PC-3 (cell line): ENCODE results near the gene DBX2. TPM values are rescaled to one million over a fixed set of nuclear protein-coding genes. Genes with fewer than 3 reads are reported as not detected.

Experiments
- ATAC-seq: fragments of 200-7000 bp; cut with Tn5 transposase; 2 replicates; pipeline ENCODE4 v1.9.1; 2020; ENCODE audit warnings: mild to moderate bottlenecking, moderate library complexity
- BruUV-seq: library from RNA; stranded (reverse); fragments of 400-500 nt; replicated peaks from 2 replicates; lab custom pipeline; 2021; lab: Mats Ljungman, UMichigan
- CTCF ChIA-PET: fragments of 300-600 bp; sonication (Branson Sonifier 250); formaldehyde crosslinking; loops from one replicate; lab custom pipeline; 2022; ENCODE audit warnings: antibody characterized with exemption; lab: Charles Lee
- POLR2A ChIA-PET: fragments of 300-600 bp; sonication (Branson Sonifier 250); formaldehyde crosslinking; loops from one replicate; lab custom pipeline; 2022; ENCODE audit warnings: antibody characterized with exemption; ENCODE audit not compliant: unreplicated experiment; lab: Charles Lee
- DNase-seq: peaks from one replicate; pipeline ENCODE4 v3.0.0-alpha.2; 2015
- H2AFZ ChIP-seq: fragments of 300-600 bp; sonication (generic); 2 replicates; pipeline ENCODE4 v1.6.0; 2016; ENCODE audit warnings: antibody characterized with exemption, low read length
- H3F3A ChIP-seq: fragments of 300-600 bp; sonication (generic); one replicate; pipeline ENCODE4 v1.6.0; 2017; ENCODE audit warnings: antibody characterized with exemption, low read length, control low read depth, mild to moderate bottlenecking; ENCODE audit not compliant: unreplicated experiment
- H3K27ac ChIP-seq: fragments of 300-600 bp; sonication (generic); 2 replicates; pipeline ENCODE4 v1.5.1; 2016; ENCODE audit warnings: mild to moderate bottlenecking, low read length
- H3K27me3 ChIP-seq: fragments of 300-600 bp; sonication (generic); 2 replicates; pipeline ENCODE4 v1.6.1; 2016; ENCODE audit warnings: low read length, mixed read lengths
- H3K36me3 ChIP-seq: fragments of 300-600 bp; sonication (generic); 2 replicates; pipeline ENCODE4 v1.6.1; 2016; ENCODE audit warnings: low read depth, mixed run types, low read length, mixed read lengths
- H3K4me1 ChIP-seq: fragments of 300-600 bp; sonication (generic); 2 replicates; pipeline ENCODE4 v1.5.1; 2016; ENCODE audit warnings: low read length; ENCODE audit not compliant: insufficient read depth
- H3K4me2 ChIP-seq: fragments of 300-600 bp; sonication (generic); 2 replicates; pipeline ENCODE4 v1.6.0; 2016; ENCODE audit warnings: low read length
- H3K4me3 ChIP-seq: fragments of 300-600 bp; sonication (generic); 2 replicates; pipeline ENCODE4 v1.5.1; 2016; ENCODE audit warnings: mild to moderate bottlenecking, low read length, mixed read lengths
- H3K79me2 ChIP-seq: fragments of 300-600 bp; sonication (generic); 2 replicates; pipeline ENCODE4 v1.6.1; 2017; ENCODE audit warnings: low read length, mixed read lengths
- H3K9ac ChIP-seq: fragments of 300-600 bp; sonication (generic); 2 replicates; pipeline ENCODE4 v1.6.0; 2016; ENCODE audit warnings: mild to moderate bottlenecking, low read length
- H3K9me2 ChIP-seq: fragments of 300-600 bp; sonication (generic); replicated peaks from 2 replicates; pipeline ENCODE4 v1.6.1; 2016; ENCODE audit warnings: mixed run types, low read length, mixed read lengths
- H3K9me3 ChIP-seq: fragments of 300-600 bp; sonication (generic); 2 replicates; pipeline ENCODE4 v1.6.1; 2016; ENCODE audit warnings: low read length, mixed read lengths
- H4K20me1 ChIP-seq: fragments of 300-600 bp; sonication (generic); 2 replicates; pipeline ENCODE4 v1.6.1; 2016; ENCODE audit warnings: low read length, mixed read lengths
- EZH2 ChIP-seq: fragments of 300-600 bp; sonication (generic); IDR thresholded peaks from one replicate; pipeline ENCODE4 v1.6.1; 2017; ENCODE audit warnings: antibody characterized with exemption, mild to moderate bottlenecking, low read length; ENCODE audit not compliant: unreplicated experiment
- EZH2phosphoT487 ChIP-seq: fragments of 300-600 bp; sonication (generic); IDR thresholded peaks from 2 replicates; pipeline ENCODE4 v1.6.1; 2018; ENCODE audit warnings: mild to moderate bottlenecking, antibody characterized with exemption, low read length, borderline replicate concordance
- intact Hi-C: fragments of 100-400 bp; cut with micrococcal nuclease; formaldehyde crosslinking; loops from 2 replicates; pipeline ENCODE4 v1.9.0; 2023
- total RNA-seq: library from RNA; depleted of rRNA; stranded (reverse); fragments of >200 nt; gene quantifications from 2 replicates; pipeline ENCODE4 v1.2.3, GENCODE V29; 2014; rRNA removed
- TF ChIP-seq, protein P1 (sequence below): fragments of 300-600 bp; sonication (generic); conservative IDR thresholded peaks from 2 replicates; pipeline ENCODE4 v1.5.1; 2017; ENCODE audit warnings: antibody characterized with exemption, low read depth, mild to moderate bottlenecking, low read length

Gene DBX2
- total RNA-seq, 1 experiment from 2014 or later: not detected

DNA sequence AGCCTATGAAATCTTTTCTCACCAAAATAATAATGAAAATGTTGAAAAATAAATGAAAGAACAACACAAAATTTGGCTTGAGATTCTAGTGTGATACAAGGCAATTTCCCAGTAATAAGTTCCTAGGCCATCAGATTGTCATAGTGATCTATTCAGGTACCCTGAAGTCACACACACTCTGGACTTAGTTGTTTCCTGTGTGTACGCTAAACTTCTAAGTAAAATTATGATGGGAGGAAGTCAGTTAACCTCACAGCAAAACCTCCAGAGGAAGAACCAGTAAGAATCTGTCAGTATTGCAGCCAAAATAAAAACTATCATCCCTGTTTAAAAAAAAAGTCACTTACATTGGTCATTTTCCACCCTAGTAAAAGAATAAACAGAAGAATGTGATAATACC lies 81.9 kb downstream of the DBX2 start:
- DNase-seq: no peak
- Histone ChIP-seq H3K27ac (no peak overlapping the region), H3K4me3 (no peak overlapping the region), H3K4me2 (no peak overlapping the region), H2AFZ (no peak overlapping the region), H3F3A (no peaks in the 10 kb centered on the region), H3K27me3 (peaks cover 26% of the 10 kb centered on the region), H3K9me3 (no peaks in the 10 kb centered on the region), H3K4me1 (no peaks in the 10 kb centered on the region), H3K9ac (no peak overlapping the region), H3K36me3 (no peaks in the 10 kb centered on the region), H3K9me2 (no peaks in the 10 kb centered on the region), H4K20me1 (no peaks in the 10 kb centered on the region), H3K79me2 (no peaks in the 10 kb centered on the region)
- ChIA-PET CTCF (no interaction called here), POLR2A (no interaction called here)
- BruUV-seq: no TSS peak
- ATAC-seq: no peak
- TF ChIP-seq, protein P1, sequence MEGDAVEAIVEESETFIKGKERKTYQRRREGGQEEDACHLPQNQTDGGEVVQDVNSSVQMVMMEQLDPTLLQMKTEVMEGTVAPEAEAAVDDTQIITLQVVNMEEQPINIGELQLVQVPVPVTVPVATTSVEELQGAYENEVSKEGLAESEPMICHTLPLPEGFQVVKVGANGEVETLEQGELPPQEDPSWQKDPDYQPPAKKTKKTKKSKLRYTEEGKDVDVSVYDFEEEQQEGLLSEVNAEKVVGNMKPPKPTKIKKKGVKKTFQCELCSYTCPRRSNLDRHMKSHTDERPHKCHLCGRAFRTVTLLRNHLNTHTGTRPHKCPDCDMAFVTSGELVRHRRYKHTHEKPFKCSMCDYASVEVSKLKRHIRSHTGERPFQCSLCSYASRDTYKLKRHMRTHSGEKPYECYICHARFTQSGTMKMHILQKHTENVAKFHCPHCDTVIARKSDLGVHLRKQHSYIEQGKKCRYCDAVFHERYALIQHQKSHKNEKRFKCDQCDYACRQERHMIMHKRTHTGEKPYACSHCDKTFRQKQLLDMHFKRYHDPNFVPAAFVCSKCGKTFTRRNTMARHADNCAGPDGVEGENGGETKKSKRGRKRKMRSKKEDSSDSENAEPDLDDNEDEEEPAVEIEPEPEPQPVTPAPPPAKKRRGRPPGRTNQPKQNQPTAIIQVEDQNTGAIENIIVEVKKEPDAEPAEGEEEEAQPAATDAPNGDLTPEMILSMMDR: no peak
- TF ChIP-seq EZH2phosphoT487 (no peak), EZH2 (no peak)
- intact Hi-C loops: no loop called here

Other genes with a start within 250 kb of the DBX2 start
- gene NELL2, start 174.8 kb downstream of the DBX2 start, total RNA-seq: 0.80 TPM in 1 of 2 replicates, not detected in the other
- gene ANO6, start 165.0 kb upstream of the DBX2 start, total RNA-seq: 18.1 and 23.0 TPM in 2 replicates